H1 (cell line): Measurements from ENCODE around the gene ITGAE. TPM values are rescaled to one million over a fixed set of nuclear protein-coding genes. Genes with fewer than 3 reads are reported as not detected.

Experiments used
- CTCF ChIA-PET: fragments of 300-600 bp; sonication (Branson Sonifier 250); formaldehyde crosslinking; loops from one replicate; lab custom pipeline; 2021; ENCODE audit not compliant: partially characterized antibody; lab: Charles Lee
- POLR2A ChIA-PET: fragments of 300-600 bp; sonication (Branson Sonifier 250); formaldehyde crosslinking; loops from one replicate; lab custom pipeline; 2021; ENCODE audit warnings: inconsistent platforms; ENCODE audit not compliant: partially characterized antibody; lab: Charles Lee
- DNase-seq, 2 experiments: peaks; one replicate each; pipeline versions ENCODE4 v3.0.0 to v3.0.0-alpha.2; 2010 to 2022; ENCODE audit warnings: low spot score in 2 of 2, low read depth in 1 of 2, mixed read lengths in 1 of 2
- FAIRE-seq: peaks from 2 replicates; lab custom pipeline; 2011; peaks lifted over from hg19 to GRCh38; lab: Jason Lieb, UNC
- H2AFZ ChIP-seq: 2 replicates; pipeline ENCODE4 v1.8.1; 2012; ENCODE audit warnings: low read length, inconsistent platforms
- H2AK5ac ChIP-seq: 2 replicates; pipeline ENCODE4 v1.6.1; 2013; ENCODE audit warnings: low read depth, low read length
- H2BK120ac ChIP-seq: replicated peaks from 2 replicates; pipeline ENCODE3; 2013; ENCODE audit warnings: low read depth, low read length, inconsistent platforms
- H2BK12ac ChIP-seq: 2 replicates; pipeline ENCODE4 v1.6.1; 2013; ENCODE audit warnings: low read depth, low read length
- H2BK15ac ChIP-seq: 2 replicates; pipeline ENCODE4 v1.6.1; 2013; ENCODE audit warnings: low read length
- H2BK20ac ChIP-seq: 2 replicates; pipeline ENCODE4 v1.6.1; 2013; ENCODE audit warnings: low read length
- H2BK5ac ChIP-seq: 2 replicates; pipeline ENCODE4 v1.6.1; 2013; ENCODE audit warnings: low read depth, low read length
- H3K14ac ChIP-seq: 2 replicates; pipeline ENCODE4 v1.6.1; 2013; ENCODE audit warnings: inconsistent platforms; ENCODE audit not compliant: insufficient read length
- H3K18ac ChIP-seq: 2 replicates; pipeline ENCODE4 v1.6.1; 2013; ENCODE audit warnings: low read length; ENCODE audit errors: extremely low read depth
- H3K23ac ChIP-seq: 2 replicates; pipeline ENCODE4 v1.6.1; 2013; ENCODE audit warnings: inconsistent platforms; ENCODE audit not compliant: insufficient read length
- H3K23me2 ChIP-seq: 2 replicates; pipeline ENCODE4 v1.6.1; 2013; ENCODE audit warnings: low read depth, low read length
- H3K27ac ChIP-seq: 2 replicates; pipeline ENCODE4 v1.6.1; 2011; ENCODE audit warnings: low read depth, low read length, inconsistent platforms
- H3K27me3 ChIP-seq, 4 experiments: replicated peaks in 1 of 4; 1 replicate in 1 of 4; 2 replicates in 3 of 4; pipeline versions ENCODE4 v1.6.1 to v1.8.1; 2011 to 2013; ENCODE audit warnings: low read length in 3 of 4, mild to moderate bottlenecking in 3 of 4, inconsistent platforms in 2 of 4, mixed read lengths in 2 of 4, moderate library complexity in 1 of 4; ENCODE audit not compliant: control insufficient read depth in 3 of 4, insufficient read depth in 3 of 4; ENCODE audit errors: extremely low read depth in 1 of 4
- H3K36me3 ChIP-seq, 4 experiments: 2 replicates each; pipeline versions ENCODE4 v1.6.1 to v1.8.1; 2011 to 2013; ENCODE audit warnings: mild to moderate bottlenecking in 4 of 4, low read length in 3 of 4, moderate library complexity in 2 of 4, control low read depth in 1 of 4, inconsistent platforms in 1 of 4; ENCODE audit not compliant: insufficient read depth in 4 of 4, control insufficient read depth in 2 of 4
- H3K4ac ChIP-seq: replicated peaks from 2 replicates; pipeline ENCODE3; 2013; ENCODE audit warnings: low read length, low read depth, mixed read lengths, inconsistent platforms; ENCODE audit not compliant: insufficient read length
- H3K4me1 ChIP-seq, 4 experiments: replicated peaks in 1 of 4; 1 replicate in 1 of 4; 2 replicates in 3 of 4; pipeline versions ENCODE4 v1.6.1 to v1.8.1; 2011 to 2013; ENCODE audit warnings: low read length in 3 of 4, inconsistent platforms in 2 of 4, mixed read lengths in 1 of 4; ENCODE audit not compliant: insufficient read depth in 4 of 4, control insufficient read depth in 3 of 4
- H3K4me2 ChIP-seq, 2 experiments: 2 replicates each; pipeline versions ENCODE4 v1.6.1 to v1.8.1; 2011 to 2013; ENCODE audit warnings: low read depth in 2 of 2, low read length in 2 of 2, control low read depth in 1 of 2, inconsistent platforms in 1 of 2, mild to moderate bottlenecking in 1 of 2; ENCODE audit not compliant: insufficient read depth in 1 of 2
- H3K4me3 ChIP-seq, 4 experiments: fragments of 200-600, 300-600 bp in 1 of 4; sonication (generic), shearing (Covaris generic), sonication (Bioruptor Twin) in 1 of 4; 2 replicates each; pipeline versions ENCODE4 v1.5.1 to v1.8.1; 2011 to 2016; ENCODE audit warnings: low read length in 4 of 4, low read depth in 3 of 4, control low read depth in 2 of 4, inconsistent platforms in 2 of 4, mild to moderate bottlenecking in 2 of 4, mixed read lengths in 1 of 4, moderate library complexity in 1 of 4; ENCODE audit not compliant: insufficient read depth in 2 of 4; ENCODE audit errors: extremely low read depth in 1 of 4
- H3K56ac ChIP-seq: replicated peaks from 2 replicates; pipeline ENCODE3; 2013; ENCODE audit warnings: low read depth, mild to moderate bottlenecking, mixed read lengths, low read length, inconsistent platforms; ENCODE audit not compliant: insufficient read length
- H3K79me1 ChIP-seq: 2 replicates; pipeline ENCODE4 v1.6.1; 2013; ENCODE audit warnings: low read depth, low read length, control low read depth
- H3K79me2 ChIP-seq, 2 experiments: 2 replicates each; pipeline versions ENCODE4 v1.6.1 to v1.8.1; 2012 to 2013; ENCODE audit warnings: low read length in 2 of 2, mild to moderate bottlenecking in 2 of 2, inconsistent platforms in 1 of 2; ENCODE audit not compliant: insufficient read depth in 2 of 2, control insufficient read depth in 1 of 2
- H3K9ac ChIP-seq, 4 experiments: replicated peaks in 1 of 4; 1 replicate in 1 of 4; 2 replicates in 3 of 4; pipeline versions ENCODE4 v1.6.1 to v1.8.1; 2011 to 2013; ENCODE audit warnings: low read depth in 3 of 4, low read length in 3 of 4, control low read depth in 2 of 4, mild to moderate bottlenecking in 2 of 4, moderate library complexity in 2 of 4, inconsistent platforms in 1 of 4; ENCODE audit errors: extremely low read depth in 1 of 4
- H3K9me3 ChIP-seq, 2 experiments: 2 replicates each; pipeline versions ENCODE4 v1.6.1 to v1.8.1; 2012 to 2013; ENCODE audit warnings: mild to moderate bottlenecking in 2 of 2, moderate library complexity in 2 of 2, control low read depth in 1 of 2, inconsistent platforms in 1 of 2, low read depth in 1 of 2, low read length in 1 of 2, mixed read lengths in 1 of 2; ENCODE audit not compliant: insufficient read depth in 2 of 2
- H4K20me1 ChIP-seq, 2 experiments: replicated peaks in 1 of 2; 2 replicates each; pipeline versions ENCODE3 to v1.8.1; 2011 to 2013; ENCODE audit warnings: inconsistent platforms in 2 of 2, low read length in 2 of 2, mild to moderate bottlenecking in 1 of 2; ENCODE audit not compliant: insufficient read depth in 2 of 2, control insufficient read depth in 1 of 2
- H4K5ac ChIP-seq: 2 replicates; pipeline ENCODE4 v1.6.1; 2013; ENCODE audit warnings: low read length, low read depth, mixed read lengths, inconsistent platforms; ENCODE audit not compliant: insufficient read length
- H4K8ac ChIP-seq: 2 replicates; pipeline ENCODE4 v1.8.0; 2013; ENCODE audit warnings: mild to moderate bottlenecking, moderate library complexity, low read length, inconsistent platforms; ENCODE audit not compliant: insufficient read depth; ENCODE audit errors: extremely low read depth
- H4K91ac ChIP-seq: replicated peaks from 2 replicates; pipeline ENCODE3; 2013; ENCODE audit warnings: low read length, mixed read lengths, inconsistent platforms; ENCODE audit not compliant: insufficient read length
- WGBS, 2 experiments: shearing (Covaris generic) in 1 of 2; methylation state at CpG; one replicate each; pipeline versions ENCODE4 v1.1.6 to v1.1.7; 2013 to 2015; ENCODE audit warnings: low lambda C conversion rate in 2 of 2, mixed read lengths in 2 of 2, inconsistent platforms in 1 of 2, low coverage in 1 of 2, missing lambda C conversion rate in 1 of 2; ENCODE audit not compliant: insufficient replicate concordance in 2 of 2, insufficient coverage in 1 of 2, insufficient read length in 1 of 2; ENCODE audit errors: extremely low coverage in 1 of 2, missing lambda C conversion rate in 1 of 2; 5-methylcytosine and 5-hydroxymethylcytosine counted together
- polyA plus RNA-seq, 7 experiments: library from polyadenylated mRNA; depleted of rRNA in 3 of 7; stranded (reverse) in 5 of 7; unstranded in 2 of 7; fragments of >200 nt in 5 of 7; fragments of 200-250 nt in 2 of 7; gene quantifications; 1 replicate in 5 of 7; 2 replicates in 1 of 7; 4 replicates in 1 of 7; pipeline versions ENCODE4 v1.2.1 to v1.2.3, GENCODE V29; 2011 to 2013; ENCODE audit warnings: missing spikeins in 2 of 7, mixed read lengths in 2 of 7
- total RNA-seq: library from RNA; stranded (reverse); fragmentation: NEBNext Ultra II Directional; extraction: Animal tissue kit (Norgen Biotek cat#: 25700); gene quantifications from 2 replicates; pipeline ENCODE4 v1.2.1, GENCODE V29; 2021

The ITGAE gene
- total and polyA plus RNA-seq, 2 of the 8 experiments (the other 6 are each of a cell fraction or from before 2014, with no cell fraction given): 23.2 to 43.1 TPM

GRCh38 chr17:3718201-3718600 lies 82.8 kb downstream of the ITGAE start:
- no peak overlapping the region for H3K14ac ChIP-seq
- FAIRE-seq (no peak), DNase-seq (no peak)
- no peak overlapping the region for H3K27ac ChIP-seq
- no peak overlapping the region for H4K5ac ChIP-seq
- peaks cover 9 to 46% (median 20%) of the 10 kb centered on the region in 4 experiments; a peak in 7 of 8 replicates for H3K36me3 ChIP-seq
- no peaks in the 10 kb centered on the region for H3K27me3 ChIP-seq
- H2BK15ac ChIP-seq: no peak overlapping the region
- H2BK20ac ChIP-seq: no peak overlapping the region
- ChIA-PET POLR2A (no interaction called here), CTCF (interaction anchor here (0.6 to 0.7 kb wide), 2 partner anchors 36 to 178 kb away, joined by 4 read pairs; no protein-coding TSS in a partner anchor)
- H3K4me1 ChIP-seq: peaks cover 0 to 5% (median 2%) of the 10 kb centered on the region in 4 experiments; a peak in 2 of 7 replicates
- no peak overlapping the region for H3K4ac ChIP-seq
- no peak overlapping the region for H2AK5ac ChIP-seq
- 96% methylated on average over 4 of the region's 4 CpGs; no CpG with 5 or more reads in 1 of the 2 experiments for whole genome bisulfite sequencing, 2 experiments
- no peaks in the 10 kb centered on the region for H3K79me1 ChIP-seq
- no peak overlapping the region for H2BK5ac ChIP-seq
- H3K4me3 ChIP-seq: no peak overlapping the region
- H4K91ac ChIP-seq: no peak overlapping the region
- no peaks in the 10 kb centered on the region for H4K20me1 ChIP-seq
- H3K18ac ChIP-seq: no peak overlapping the region
- no peak overlapping the region for H3K4me2 ChIP-seq
- H3K23ac ChIP-seq: no peak overlapping the region
- H3K23me2 ChIP-seq: peaks cover 4% of the 10 kb centered on the region
- no peak overlapping the region for H3K56ac ChIP-seq
- H2BK120ac ChIP-seq: no peak overlapping the region
- no peak overlapping the region for H4K8ac ChIP-seq
- no peaks in the 10 kb centered on the region for H3K9me3 ChIP-seq
- peaks cover 0 to 5% of the 10 kb centered on the region in 2 experiments; a peak in 1 of 4 replicates for H3K79me2 ChIP-seq
- H2AFZ ChIP-seq: no peak overlapping the region
- no peak overlapping the region for H2BK12ac ChIP-seq
- H3K9ac ChIP-seq: no peak overlapping the region
